Mesothelial cell of epicardium (in vitro differentiated cells): ENCODE results near the gene ZNF618. TPM values are rescaled to one million over a fixed set of nuclear protein-coding genes. Genes with fewer than 3 reads are reported as not detected.
A peak's percentile ranks its signal among the peaks of the same experiment; 100 is the strongest.

Experiments
- DNase-seq, 2 experiments: peaks; one replicate each; pipeline ENCODE4 v3.0.0; 2021; ENCODE audit warnings: low spot score in 2 of 2; ENCODE audit not compliant: unreplicated experiment in 2 of 2
- H3K27ac Mint-ChIP-seq: 2 replicates; pipeline ENCODE4 v1.8.0; 2021; ENCODE audit warnings: mixed read lengths
- H3K27me3 Mint-ChIP-seq: 2 replicates; pipeline ENCODE4 v1.8.0; 2021; ENCODE audit warnings: low read depth, mixed read lengths
- H3K36me3 Mint-ChIP-seq: 2 replicates; pipeline ENCODE4 v1.8.0; 2021; ENCODE audit warnings: mixed read lengths
- H3K4me1 Mint-ChIP-seq: 2 replicates; pipeline ENCODE4 v1.8.0; 2021; ENCODE audit warnings: mixed read lengths
- H3K4me3 Mint-ChIP-seq: 2 replicates; pipeline ENCODE4 v1.8.0; 2021; ENCODE audit warnings: mild to moderate bottlenecking, moderate library complexity, mixed read lengths
- H3K9me3 Mint-ChIP-seq: 2 replicates; pipeline ENCODE4 v1.8.0; 2021; ENCODE audit warnings: mixed read lengths
- total RNA-seq: library from RNA; stranded (reverse); gene quantifications from 3 replicates; pipeline ENCODE4 v1.2.1, GENCODE V29; 2021
- TF ChIP-seq, protein P1 (sequence below): fragments of 200-600 bp; sonication (generic); IDR thresholded peaks from one replicate; pipeline ENCODE4 v1.5.0; 2021; ENCODE audit warnings: antibody characterized with exemption; ENCODE audit not compliant: unreplicated experiment

ZNF618 gene
- total RNA-seq, 1 donor from 2014 or later = 78.9 TPM

DNA sequence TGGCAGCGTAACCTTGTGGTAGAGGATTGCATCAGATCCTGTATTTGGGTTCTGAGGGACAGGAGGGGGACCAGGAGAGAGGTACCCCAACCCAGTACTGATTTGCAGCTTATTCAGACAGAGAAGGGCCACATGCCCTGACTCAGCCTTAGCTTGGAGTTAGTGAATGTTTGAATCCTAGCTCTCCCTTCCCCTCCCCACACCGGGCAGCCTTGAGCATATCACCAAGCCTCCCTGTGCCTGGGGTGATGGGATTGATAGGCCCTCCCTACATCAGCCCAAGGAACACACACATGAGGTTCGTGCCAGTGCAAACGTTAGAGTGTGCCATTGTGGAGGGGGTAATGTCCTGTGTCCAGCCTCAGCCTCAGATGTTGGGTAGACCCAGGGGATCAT lies 130.0 kb downstream of the ZNF618 start:
- no peaks in the 10 kb centered on the region for H3K4me1 Mint-ChIP-seq
- peaks cover 63% of the 10 kb centered on the region for H3K36me3 Mint-ChIP-seq
- no peak overlapping the region for H3K4me3 Mint-ChIP-seq
- no peak overlapping the region for H3K27ac Mint-ChIP-seq
- H3K27me3 Mint-ChIP-seq = no peaks in the 10 kb centered on the region
- TF ChIP-seq, protein P1, sequence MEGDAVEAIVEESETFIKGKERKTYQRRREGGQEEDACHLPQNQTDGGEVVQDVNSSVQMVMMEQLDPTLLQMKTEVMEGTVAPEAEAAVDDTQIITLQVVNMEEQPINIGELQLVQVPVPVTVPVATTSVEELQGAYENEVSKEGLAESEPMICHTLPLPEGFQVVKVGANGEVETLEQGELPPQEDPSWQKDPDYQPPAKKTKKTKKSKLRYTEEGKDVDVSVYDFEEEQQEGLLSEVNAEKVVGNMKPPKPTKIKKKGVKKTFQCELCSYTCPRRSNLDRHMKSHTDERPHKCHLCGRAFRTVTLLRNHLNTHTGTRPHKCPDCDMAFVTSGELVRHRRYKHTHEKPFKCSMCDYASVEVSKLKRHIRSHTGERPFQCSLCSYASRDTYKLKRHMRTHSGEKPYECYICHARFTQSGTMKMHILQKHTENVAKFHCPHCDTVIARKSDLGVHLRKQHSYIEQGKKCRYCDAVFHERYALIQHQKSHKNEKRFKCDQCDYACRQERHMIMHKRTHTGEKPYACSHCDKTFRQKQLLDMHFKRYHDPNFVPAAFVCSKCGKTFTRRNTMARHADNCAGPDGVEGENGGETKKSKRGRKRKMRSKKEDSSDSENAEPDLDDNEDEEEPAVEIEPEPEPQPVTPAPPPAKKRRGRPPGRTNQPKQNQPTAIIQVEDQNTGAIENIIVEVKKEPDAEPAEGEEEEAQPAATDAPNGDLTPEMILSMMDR = no peak
- no peak for DNase-seq
- H3K9me3 Mint-ChIP-seq = peaks cover 4% of the 10 kb centered on the region

DNA sequence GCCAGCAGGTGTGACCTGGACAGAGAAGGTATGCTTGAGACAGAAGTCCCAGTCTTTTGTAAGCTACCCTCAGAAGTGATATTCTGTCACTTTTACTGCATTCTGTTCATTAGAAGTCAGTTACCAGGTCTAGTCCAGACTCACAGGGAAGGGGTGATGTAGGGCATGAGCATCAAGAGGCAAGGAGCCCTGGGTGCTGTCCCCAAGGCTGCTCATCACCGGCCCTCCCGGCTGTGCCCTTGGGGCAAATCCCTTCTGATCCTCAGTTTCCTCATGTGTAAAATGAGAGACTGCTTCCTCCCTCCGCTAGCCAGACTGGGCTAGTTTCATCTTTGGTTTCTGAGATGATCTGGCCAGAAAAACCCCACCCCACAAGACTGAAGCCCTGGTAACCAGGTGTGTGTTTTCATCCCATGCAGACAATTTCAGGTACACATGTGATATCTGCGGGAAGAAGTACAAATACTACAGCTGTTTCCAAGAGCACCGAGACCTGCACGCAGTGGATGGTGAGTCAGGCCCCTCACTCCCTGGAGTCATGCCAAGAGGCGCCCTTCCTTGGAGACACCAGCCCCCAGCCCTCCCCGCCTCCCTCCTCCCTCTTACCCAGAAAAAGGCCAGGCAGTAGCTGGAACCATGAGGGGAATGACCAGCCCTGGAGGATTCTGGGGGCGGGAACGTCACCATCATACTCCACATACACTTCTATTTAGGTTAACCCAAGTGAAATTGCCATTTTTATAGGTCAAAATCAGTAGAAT lies 131.0 kb downstream of the ZNF618 start:
- no peaks in the 10 kb centered on the region for H3K4me1 Mint-ChIP-seq
- TF ChIP-seq, protein P1 = no peak
- peaks cover 72% of the 10 kb centered on the region for H3K36me3 Mint-ChIP-seq
- H3K4me3 Mint-ChIP-seq = no peak overlapping the region
- H3K9me3 Mint-ChIP-seq = peaks cover 8% of the 10 kb centered on the region
- DNase-seq = peak in 1 of 2 experiments; percentile 34
- H3K27ac Mint-ChIP-seq = no peak overlapping the region
- no peaks in the 10 kb centered on the region for H3K27me3 Mint-ChIP-seq

DNA sequence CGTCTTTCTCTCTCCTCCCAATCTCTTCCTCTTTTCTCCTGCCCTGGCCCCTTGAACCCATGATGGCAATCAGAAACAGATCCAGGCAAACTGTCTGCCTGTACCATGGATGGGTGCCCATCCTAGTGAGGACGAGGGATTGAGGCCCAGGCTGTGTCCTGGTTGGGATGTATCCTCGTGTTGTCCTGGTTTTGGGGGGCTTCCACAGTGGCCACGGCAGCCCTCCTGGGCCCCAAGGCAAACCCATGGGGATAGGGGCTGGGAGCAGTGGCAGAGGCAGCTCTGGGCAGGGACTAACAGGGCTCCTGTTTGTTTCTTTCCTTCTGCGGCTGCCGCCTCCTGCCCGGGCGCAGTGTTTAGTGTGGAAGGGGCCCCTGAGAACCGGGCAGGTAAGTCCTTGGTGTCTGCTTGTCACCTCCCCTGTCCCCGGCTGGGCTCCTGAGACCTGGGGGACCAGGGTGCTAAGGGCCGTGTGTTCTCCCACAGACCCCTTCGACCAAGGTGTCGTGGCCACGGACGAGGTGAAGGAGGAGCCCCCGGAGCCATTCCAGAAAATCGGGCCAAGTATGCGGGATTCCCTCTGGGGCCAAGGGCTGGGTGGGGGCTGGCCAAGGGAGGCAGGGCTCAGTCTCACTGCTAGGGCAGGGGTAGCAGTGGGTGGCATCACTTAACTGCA lies 132.0 kb downstream of the ZNF618 start:
- TF ChIP-seq, protein P1 = no peak
- Mint-ChIP-seq H3K9me3 (peaks cover 16% of the 10 kb centered on the region), H3K4me1 (no peaks in the 10 kb centered on the region), H3K36me3 (peaks cover 81% of the 10 kb centered on the region), H3K27me3 (no peaks in the 10 kb centered on the region), H3K4me3 (no peak overlapping the region), H3K27ac (no peak overlapping the region)
- peak in 1 of 2 experiments; percentile 25 for DNase-seq

DNA sequence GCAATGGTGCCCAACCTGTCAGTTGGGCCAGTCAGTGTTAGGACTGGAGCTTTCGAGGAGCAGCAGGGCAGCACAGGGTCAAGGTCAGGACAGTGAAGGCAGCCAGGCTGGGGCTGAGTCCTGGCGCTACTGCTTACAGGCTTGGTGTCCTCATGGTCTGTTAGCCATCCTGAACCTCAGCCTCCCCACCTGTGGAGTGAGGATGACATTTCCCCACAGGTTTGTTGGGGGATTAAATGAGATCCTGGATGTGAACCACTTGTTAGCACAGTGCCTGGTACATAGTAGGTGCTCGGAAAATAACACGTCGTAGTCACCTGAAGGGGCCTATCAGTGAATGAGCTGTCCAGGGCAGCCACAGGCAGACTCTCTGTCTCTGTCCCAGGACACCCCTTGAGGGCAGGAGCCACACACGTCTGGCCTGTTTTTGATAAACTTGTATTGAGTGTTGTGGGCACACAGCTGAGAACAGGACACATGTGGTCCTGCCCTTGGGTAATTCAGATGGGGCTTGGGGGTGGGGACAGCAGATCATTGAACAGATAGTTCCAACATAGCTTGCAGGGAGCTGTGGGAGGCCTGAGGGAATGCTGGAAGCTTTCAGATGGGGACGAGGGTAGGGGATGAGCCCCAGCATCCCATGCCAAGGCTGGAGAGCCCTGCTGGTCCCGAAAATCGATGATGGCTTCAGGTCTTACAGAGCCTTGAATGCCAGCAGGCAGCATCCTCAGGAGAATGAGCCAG lies 132.7 kb downstream of the ZNF618 start:
- DNase-seq = peak in 1 of 2 experiments; percentile 33
- H3K9me3 Mint-ChIP-seq = peaks cover 19% of the 10 kb centered on the region
- peak overlapping the region; percentile 39 for H3K27ac Mint-ChIP-seq
- no peaks in the 10 kb centered on the region for H3K4me1 Mint-ChIP-seq
- no peaks in the 10 kb centered on the region for H3K27me3 Mint-ChIP-seq
- no peak overlapping the region for H3K4me3 Mint-ChIP-seq
- TF ChIP-seq, protein P1 = no peak
- H3K36me3 Mint-ChIP-seq = peaks cover 76% of the 10 kb centered on the region

DNA sequence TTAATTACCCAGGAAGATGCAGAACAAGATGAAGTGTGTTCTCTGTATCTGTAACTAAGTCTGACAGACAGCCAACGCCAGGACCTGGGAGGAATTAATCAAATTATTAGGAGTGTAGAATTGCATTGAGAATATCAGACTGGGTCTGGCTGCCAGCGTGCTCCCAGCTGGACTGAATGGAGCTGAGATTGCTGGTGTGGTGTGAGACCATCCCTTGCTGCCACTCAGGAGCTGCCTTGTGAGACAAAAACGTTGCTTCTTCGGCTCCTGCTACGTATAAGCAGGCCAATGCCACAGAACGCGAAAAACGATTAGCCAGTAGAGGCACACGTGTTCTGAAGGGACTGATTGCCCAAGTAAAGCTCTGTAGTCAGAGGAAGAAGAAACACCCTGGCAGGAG lies 135.2 kb downstream of the ZNF618 start:
- TF ChIP-seq, protein P1 = no peak
- peaks cover 70% of the 10 kb centered on the region for H3K36me3 Mint-ChIP-seq
- no peak overlapping the region for H3K4me3 Mint-ChIP-seq
- H3K9me3 Mint-ChIP-seq = peaks cover 25% of the 10 kb centered on the region
- DNase-seq = peak in 1 of 2 experiments; percentile 13
- no peak overlapping the region for H3K27ac Mint-ChIP-seq
- no peaks in the 10 kb centered on the region for H3K4me1 Mint-ChIP-seq
- no peaks in the 10 kb centered on the region for H3K27me3 Mint-ChIP-seq
